ENCODE results near the gene VGLL4.

VGLL4 gene

GRCh38 chr3:11622586-11623550 is 20.8 kb downstream of the VGLL4 start:
- Histone ChIP-seq H3K36me3 (ENCODE audit: insufficient read depth, low read length) (peaks cover 4% of the 10 kb centered on the region; the same call in 1 of the 2 replicates), H2AFZ (ENCODE audit: low read depth, low read length) (no peak overlapping the region), H3K9me3 (ENCODE audit: insufficient read depth, low read length, severe bottlenecking) (no peaks in the 10 kb centered on the region), H3K27me3 (ENCODE audit: insufficient read depth, low read length, poor library complexity) (no peaks in the 10 kb centered on the region), H3K79me2 (ENCODE audit: insufficient read depth, low read length) (peaks cover 100% of the 10 kb centered on the region), H3K4me3 (ENCODE audit: low read depth in 1 of 2, low read length in 2 of 2) (no peak overlapping the region), H3K4me2 (ENCODE audit: insufficient read depth, low read length) (no peak overlapping the region), H3K4me1 (ENCODE audit: insufficient read depth, low read length) (peaks cover 34% of the 10 kb centered on the region), H4K20me1 (ENCODE audit: insufficient read depth, low read length) (peaks cover 95% of the 10 kb centered on the region), H3K27ac (ENCODE audit: low read length) (no peak overlapping the region), H3K9ac (ENCODE audit: low read depth, low read length) (no peak overlapping the region)
- no peak for ATAC-seq (ENCODE audit: insufficient read depth, low read depth)
- DNase-seq: no peak
- no peak for TF ChIP-seq CTCF (IDR thresholded peaks at IDR 0.05; ENCODE audit: borderline replicate concordance, extremely low read depth, low read length, poor library complexity, severe bottlenecking)
- TF ChIP-seq EZH2 (IDR thresholded peaks at IDR 0.05; ENCODE audit: borderline replicate concordance, low read depth, low read length, severe bottlenecking): no peak

GRCh38 chr3:11621077-11621476 is 22.6 kb downstream of the VGLL4 start:
- peaks cover 20% of the 10 kb centered on the region for H3K4me1 ChIP-seq (ENCODE audit: insufficient read depth, low read length)
- H3K27ac ChIP-seq (ENCODE audit: low read length): no peak overlapping the region
- peaks cover 100% of the 10 kb centered on the region for H3K79me2 ChIP-seq (ENCODE audit: insufficient read depth, low read length)
- H4K20me1 ChIP-seq (ENCODE audit: insufficient read depth, low read length): peaks cover 93% of the 10 kb centered on the region
- no peaks in the 10 kb centered on the region for H3K9me3 ChIP-seq (ENCODE audit: insufficient read depth, low read length, severe bottlenecking)
- no peak for TF ChIP-seq EZH2 (IDR thresholded peaks at IDR 0.05; ENCODE audit: borderline replicate concordance, low read depth, low read length, severe bottlenecking)
- TF ChIP-seq CTCF (IDR thresholded peaks at IDR 0.05; ENCODE audit: borderline replicate concordance, extremely low read depth, low read length, poor library complexity, severe bottlenecking): no peak
- H2AFZ ChIP-seq (ENCODE audit: low read depth, low read length): no peak overlapping the region
- no peak for ATAC-seq (ENCODE audit: insufficient read depth, low read depth)
- H3K27me3 ChIP-seq (ENCODE audit: insufficient read depth, low read length, poor library complexity): no peaks in the 10 kb centered on the region
- peaks cover 4% of the 10 kb centered on the region; the same call in 1 of the 2 replicates for H3K36me3 ChIP-seq (ENCODE audit: insufficient read depth, low read length)
- H3K9ac ChIP-seq (ENCODE audit: low read depth, low read length): no peak overlapping the region
- H3K4me2 ChIP-seq (ENCODE audit: insufficient read depth, low read length): no peak overlapping the region
- DNase-seq: no peak
- no peak overlapping the region for H3K4me3 ChIP-seq (ENCODE audit: low read depth in 1 of 2, low read length in 2 of 2)

GRCh38 chr3:11619946-11620652 is 23.6 kb downstream of the VGLL4 start:
- Histone ChIP-seq H3K9me3 (ENCODE audit: insufficient read depth, low read length, severe bottlenecking) (no peaks in the 10 kb centered on the region), H3K4me3 (ENCODE audit: low read depth in 1 of 2, low read length in 2 of 2) (no peak overlapping the region), H3K79me2 (ENCODE audit: insufficient read depth, low read length) (peaks cover 100% of the 10 kb centered on the region), H3K4me2 (ENCODE audit: insufficient read depth, low read length) (no peak overlapping the region), H3K36me3 (ENCODE audit: insufficient read depth, low read length) (peaks cover 4% of the 10 kb centered on the region; the same call in 1 of the 2 replicates), H3K27ac (ENCODE audit: low read length) (no peak overlapping the region), H3K27me3 (ENCODE audit: insufficient read depth, low read length, poor library complexity) (no peaks in the 10 kb centered on the region), H3K4me1 (ENCODE audit: insufficient read depth, low read length) (peaks cover 11% of the 10 kb centered on the region), H4K20me1 (ENCODE audit: insufficient read depth, low read length) (peaks cover 92% of the 10 kb centered on the region), H2AFZ (ENCODE audit: low read depth, low read length) (no peak overlapping the region), H3K9ac (ENCODE audit: low read depth, low read length) (no peak overlapping the region)
- no peak for ATAC-seq (ENCODE audit: insufficient read depth, low read depth)
- no peak for TF ChIP-seq EZH2 (IDR thresholded peaks at IDR 0.05; ENCODE audit: borderline replicate concordance, low read depth, low read length, severe bottlenecking)
- TF ChIP-seq CTCF (IDR thresholded peaks at IDR 0.05; ENCODE audit: borderline replicate concordance, extremely low read depth, low read length, poor library complexity, severe bottlenecking): no peak
- no peak for DNase-seq
